Stimulated activated CD4-positive, alpha-beta T cell treated with anti-CD3 and anti-CD28 coated beads, Interleukin-1b, Interleukin-23, amount 100 ng/mL, for 24 hours (primary cell): Measurements from ENCODE around the gene TOM1.
"Not testable (repeated sequence)": the region's sequence is repeated elsewhere in the genome, so short reads cannot be mapped to it uniquely, and the experiment has no call there.

ENCODE experiments used
- DNase-seq, 4 experiments: peaks; one replicate each; pipeline ENCODE4 v3.0.0-alpha.2; 2020; ENCODE audit warnings: low read depth in 4 of 4, low spot score in 1 of 4

Gene TOM1

GRCh38 chr22:35344956-35345690 lies 45.4 kb downstream of the TOM1 start:
- DNase-seq = no peak

- no peak for DNase-seq
These were observed 46.3 kb downstream of the TOM1 start for GRCh38 chr22:35345808-35346505.

GRCh38 chr22:35346596-35347220 lies 47.0 kb downstream of the TOM1 start:
- no peak for DNase-seq

GRCh38 chr22:35347462-35347861 lies 47.8 kb downstream of the TOM1 start:
- DNase-seq = no peak

- no peak for DNase-seq
These were observed 48.4 kb downstream of the TOM1 start for GRCh38 chr22:35348026-35348590.

- DNase-seq = no peak
These were observed 49.0 kb downstream of the TOM1 start for GRCh38 chr22:35348703-35349102.

- no peak for DNase-seq
These were observed 49.6 kb downstream of the TOM1 start for GRCh38 chr22:35349368-35349703.

- DNase-seq = no peak
These were observed 50.2 kb downstream of the TOM1 start for GRCh38 chr22:35349704-35350538.

- peak; percentile 62 to 81 (median 72) for DNase-seq
These were observed 51.1 kb downstream of the TOM1 start for GRCh38 chr22:35350539-35351503.

- DNase-seq = peak in 2 of 4 experiments; percentile 12 to 50
These were observed 52.8 kb downstream of the TOM1 start for GRCh38 chr22:35352214-35353111.

- DNase-seq = no peak
These were observed 53.6 kb downstream of the TOM1 start for GRCh38 chr22:35353318-35353717.

- DNase-seq = no peak
These were observed 54.4 kb downstream of the TOM1 start for GRCh38 chr22:35354068-35354467.

GRCh38 chr22:35357883-35358621 lies 58.4 kb downstream of the TOM1 start:
- no peak for DNase-seq

- no peak for DNase-seq
These were observed 59.8 kb downstream of the TOM1 start for GRCh38 chr22:35359380-35360065.

GRCh38 chr22:35361001-35361558 lies 61.4 kb downstream of the TOM1 start:
- DNase-seq = no peak

- DNase-seq = no peak
These were observed 63.9 kb downstream of the TOM1 start for GRCh38 chr22:35363566-35364086.

- not testable (repeated sequence) for DNase-seq
These were observed 64.5 kb downstream of the TOM1 start for GRCh38 chr22:35364230-35364629.
